Subcutaneous abdominal adipose tissue (tissue), 5 donors: ENCODE data around the gene CCDC18.
A peak's percentile ranks its signal among the peaks of the same experiment; 100 is the strongest.
"Not testable (repeated sequence)": the region's sequence is repeated elsewhere in the genome, so short reads cannot be mapped to it uniquely, and the experiment has no call there.

Experiments
- H3K27ac ChIP-seq: one replicate; pipeline ENCODE4 v1.7.0; 2013; ENCODE audit warnings: low read depth, mild to moderate bottlenecking, inconsistent platforms, low read length, moderate library complexity
- H3K27me3 ChIP-seq, 5 donors: one replicate each; pipeline ENCODE4 v1.7.0; 2013; ENCODE audit warnings: low read length in 5 of 5, inconsistent platforms in 1 of 5; ENCODE audit not compliant: control insufficient read depth in 5 of 5, insufficient read depth in 4 of 5
- H3K36me3 ChIP-seq, 5 donors: one replicate each; pipeline ENCODE4 v1.7.0; 2013; ENCODE audit warnings: low read length in 5 of 5; ENCODE audit not compliant: control insufficient read depth in 5 of 5, insufficient read depth in 5 of 5
- H3K4me1 ChIP-seq, 5 donors: one replicate each; pipeline ENCODE4 v1.7.0; 2013; ENCODE audit warnings: low read length in 5 of 5, mild to moderate bottlenecking in 3 of 5, moderate library complexity in 1 of 5; ENCODE audit not compliant: control insufficient read depth in 5 of 5, insufficient read depth in 5 of 5
- H3K4me3 ChIP-seq, 5 donors: one replicate each; pipeline ENCODE4 v1.7.0; 2013; ENCODE audit warnings: low read length in 5 of 5, low read depth in 1 of 5
- H3K9ac ChIP-seq, 5 donors: one replicate each; pipeline ENCODE4 v1.7.0; 2013; ENCODE audit warnings: low read length in 5 of 5, mild to moderate bottlenecking in 4 of 5, moderate library complexity in 3 of 5
- H3K9me3 ChIP-seq, 5 donors: one replicate each; pipeline ENCODE4 v1.7.0; 2013; ENCODE audit warnings: low read length in 5 of 5; ENCODE audit not compliant: control insufficient read depth in 5 of 5
- donor health status: healthy.
- donor health status: healthy.
- donor health status: healthy.
- donor health status: healthy.
- donor health status: healthy.

Gene CCDC18

DNA sequence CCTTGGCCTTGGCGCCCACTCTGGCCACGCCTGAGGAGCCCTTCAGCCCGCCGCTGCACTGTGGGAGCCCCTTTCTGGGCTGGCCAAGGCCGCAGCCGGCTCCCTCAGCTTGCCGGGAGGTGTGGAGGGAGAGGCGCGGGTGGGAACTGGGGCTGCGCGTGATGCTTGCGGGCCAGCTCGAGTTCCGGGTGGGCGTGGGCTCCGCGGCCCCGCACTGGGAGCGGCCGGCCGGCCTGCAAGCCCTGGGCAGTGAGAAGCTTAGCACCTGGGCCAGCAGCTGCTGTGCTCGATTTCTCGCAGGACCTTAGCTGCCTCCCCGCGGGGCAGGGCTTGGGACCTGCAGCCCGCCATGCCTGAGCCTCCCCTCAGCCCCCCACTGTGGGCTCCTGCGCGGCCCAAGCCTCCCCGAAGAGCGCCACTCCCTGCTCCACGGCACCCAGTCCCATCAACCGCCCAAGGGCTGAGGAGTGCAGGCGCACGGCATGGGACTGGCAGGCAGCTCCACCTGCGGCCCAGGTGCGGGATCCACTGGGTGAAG, 10.3 kb upstream of the CCDC18 start:
- peaks cover 0 to 18% (median 0%) of the 10 kb centered on the region in 5 donors for H3K4me1 ChIP-seq
- H3K27ac ChIP-seq, H3K9me3 ChIP-seq, H3K36me3 ChIP-seq, H3K4me3 ChIP-seq, H3K9ac ChIP-seq, H3K27me3 ChIP-seq: not testable (repeated sequence)

DNA sequence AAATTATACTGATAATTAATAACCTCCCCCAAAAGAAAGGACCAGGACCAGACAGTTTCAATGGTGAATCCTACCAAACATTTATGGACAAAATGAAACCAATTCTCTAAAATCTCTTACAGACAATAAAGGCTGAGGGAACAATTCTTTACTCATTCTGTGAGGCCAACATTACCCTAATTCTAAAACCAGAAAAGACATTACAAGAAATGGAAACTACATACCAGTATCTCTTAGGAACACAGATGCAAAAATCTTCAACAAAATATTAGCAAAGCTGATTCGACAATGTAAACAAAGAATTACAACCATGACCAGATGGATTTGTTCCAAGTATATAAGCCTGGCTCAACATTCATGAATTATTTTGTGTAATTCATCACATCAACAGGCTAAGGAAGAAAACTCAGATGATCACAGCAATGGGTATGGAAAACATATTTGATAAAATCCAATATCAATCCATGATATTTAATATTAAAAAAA, 8.9 kb upstream of the CCDC18 start:
- H3K9me3 ChIP-seq, result peaks cover 0 to 4% (median 0%) of the 10 kb centered on the region in 5 donors
- H3K27ac ChIP-seq, result no peak overlapping the region
- peaks cover 0 to 26% (median 7%) of the 10 kb centered on the region in 5 donors for H3K4me1 ChIP-seq
- H3K27me3 ChIP-seq, result no peaks in the 10 kb centered on the region
- H3K36me3 ChIP-seq, result no peaks in the 10 kb centered on the region
- H3K4me3 ChIP-seq, result no peak overlapping the region
- no peak overlapping the region for H3K9ac ChIP-seq

DNA sequence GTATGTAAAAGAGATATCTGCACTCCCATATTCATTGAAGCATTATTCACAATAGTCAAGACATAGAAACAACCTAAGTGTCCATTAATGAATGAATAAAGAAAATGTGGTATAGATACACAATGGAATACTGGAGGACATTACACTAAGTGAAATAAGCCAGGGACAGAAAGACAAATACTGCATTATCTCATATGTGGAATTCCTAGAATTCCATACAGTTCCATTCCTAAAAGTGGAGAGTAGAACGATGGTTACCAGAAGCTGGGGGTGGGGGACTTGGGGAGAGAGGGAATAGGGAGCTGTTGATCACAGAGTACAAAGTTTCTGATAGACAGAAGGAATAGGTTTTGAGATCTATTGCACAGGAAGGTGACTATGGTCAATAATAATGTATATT, 7.7 kb upstream of the CCDC18 start:
- Histone ChIP-seq H3K9ac (no peak overlapping the region), H3K9me3 (peaks cover 0 to 2% (median 0%) of the 10 kb centered on the region in 5 donors), H3K36me3 (no peaks in the 10 kb centered on the region), H3K27me3 (no peaks in the 10 kb centered on the region), H3K4me3 (no peak overlapping the region), H3K4me1 (peaks cover 0 to 35% (median 14%) of the 10 kb centered on the region in 5 donors), H3K27ac (no peak overlapping the region)

GRCh38 chr1:93174638-93175037, 5.9 kb upstream of the CCDC18 start:
- not testable (repeated sequence) for H3K36me3 ChIP-seq, H3K27me3 ChIP-seq, H3K9me3 ChIP-seq, H3K27ac ChIP-seq, H3K4me3 ChIP-seq, H3K9ac ChIP-seq
- H3K4me1 ChIP-seq, result peaks cover 4 to 46% (median 24%) of the 10 kb centered on the region in 5 donors

- H3K4me1 ChIP-seq, result peaks cover 12 to 45% (median 33%) of the 10 kb centered on the region in 5 donors
- peak overlapping the region; percentile 100 for H3K27ac ChIP-seq
- peak overlapping the region; percentile 74 to 100 (median 96) for H3K4me3 ChIP-seq
- H3K9ac ChIP-seq, result peak overlapping the region; percentile 33 to 100 (median 95)
- peaks cover 0 to 10% (median 0%) of the 10 kb centered on the region in 5 donors for H3K27me3 ChIP-seq
- peaks cover 0 to 2% (median 0%) of the 10 kb centered on the region in 5 donors for H3K9me3 ChIP-seq
- peaks cover 0 to 2% (median 0%) of the 10 kb centered on the region in 5 donors for H3K36me3 ChIP-seq
These were observed 2.5 kb upstream of the CCDC18 start for GRCh38 chr1:93177991-93178390.

DNA sequence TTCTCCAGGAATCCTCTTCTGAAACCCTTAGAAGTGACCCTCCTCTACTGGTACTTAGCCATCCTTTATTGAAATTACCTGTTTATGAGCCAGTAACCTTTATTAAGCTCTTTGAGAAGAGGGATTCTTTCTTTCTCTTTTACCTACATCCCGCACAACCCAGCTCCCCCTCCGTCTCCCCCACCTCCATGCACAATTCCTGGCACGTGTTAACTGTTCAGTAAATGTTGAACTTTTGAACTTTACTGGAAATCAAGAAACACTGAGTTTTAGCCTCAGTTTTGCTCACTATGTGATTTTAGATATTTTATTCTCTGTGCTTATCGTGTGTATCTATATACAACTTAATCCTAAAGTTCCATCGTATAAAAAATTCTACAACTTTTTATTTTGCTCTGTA, 2.1 kb upstream of the CCDC18 start:
- Histone ChIP-seq H3K4me1 (peaks cover 12 to 41% (median 33%) of the 10 kb centered on the region in 5 donors), H3K36me3 (peaks cover 0 to 2% (median 0%) of the 10 kb centered on the region in 5 donors), H3K27me3 (peaks cover 0 to 10% (median 0%) of the 10 kb centered on the region in 5 donors), H3K27ac (peak overlapping the region; percentile 100), H3K9me3 (peaks cover 0 to 2% (median 0%) of the 10 kb centered on the region in 5 donors), H3K4me3 (peak overlapping the region; percentile 74 to 100 (median 96)), H3K9ac (peak overlapping the region; percentile 33 to 100 (median 95))

DNA sequence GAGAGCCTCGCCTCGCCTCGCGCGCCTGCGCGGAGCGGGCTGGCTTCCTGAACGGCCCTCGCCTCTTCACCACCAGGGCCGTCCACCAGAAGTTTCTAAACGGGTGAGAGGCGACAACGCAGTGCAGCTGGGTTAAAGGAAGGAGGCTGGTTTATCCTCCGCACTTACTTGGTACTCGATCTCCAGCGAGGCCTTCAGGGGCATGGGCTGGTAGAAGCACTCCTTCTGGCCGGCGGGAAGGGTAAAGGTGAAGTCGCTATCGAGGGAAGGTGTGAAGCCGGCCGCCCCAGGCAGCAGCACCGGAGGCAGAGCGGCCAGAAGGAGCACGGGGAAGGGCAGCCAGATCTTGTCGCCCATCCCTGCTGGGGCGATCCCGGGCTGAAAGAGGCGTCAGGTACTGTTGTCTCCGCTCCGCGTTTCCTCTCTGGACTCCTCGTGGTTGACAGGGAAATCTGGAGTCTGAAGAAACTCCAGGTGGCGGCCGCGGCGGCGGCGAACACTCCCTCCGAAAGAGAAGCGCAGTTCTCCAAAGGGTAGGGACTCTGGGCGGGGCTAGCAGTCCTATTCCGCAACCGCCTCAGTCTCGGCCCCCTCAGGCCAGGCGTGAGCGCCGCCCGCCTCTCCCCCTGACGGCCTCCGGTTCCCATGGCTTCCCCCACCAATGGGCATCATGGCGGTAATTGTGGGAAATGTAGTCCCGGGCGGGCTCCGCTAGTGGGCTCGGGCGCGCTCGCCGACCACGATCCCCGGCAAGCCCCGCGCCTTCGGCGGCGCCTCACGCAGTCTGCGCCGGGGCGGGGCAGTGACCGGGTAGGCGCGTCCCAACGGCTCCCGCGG, 420 bp upstream of the CCDC18 start, which contains the start of gene TMED5:
TSS of gene TMED5 (minus strand) at position 528 of the 837 bp plus-strand sequence. CDS start at position 357, 171 bp downstream.
- Histone ChIP-seq H3K27ac (peak within 1 kb of the TSS; percentile 100), H3K9ac (peak within 1 kb of the TSS; percentile 95 to 100 (median 100))

GRCh38 chr1:93186667-93187066, 6.1 kb downstream of the CCDC18 start:
- H3K36me3 ChIP-seq, result peaks cover 0 to 3% (median 0%) of the 10 kb centered on the region in 5 donors
- H3K27ac ChIP-seq, result no peak overlapping the region

More for the DNA sequence above, 420 bp upstream of the CCDC18 start, which contains the start of gene TMED5:
- peaks cover 0 to 2% (median 0%) of the 10 kb centered on the region in 5 donors for H3K9me3 ChIP-seq
- H3K4me1 ChIP-seq, result peaks cover 12 to 33% (median 32%) of the 10 kb centered on the region in 5 donors
- H3K4me3 ChIP-seq, result peak within 1 kb of the TSS; percentile 75 to 100 (median 96)
- peaks cover 0 to 10% (median 0%) of the 10 kb centered on the region in 5 donors for H3K27me3 ChIP-seq
- peaks cover 0 to 2% (median 0%) of the 10 kb centered on the region in 5 donors for H3K36me3 ChIP-seq

GRCh38 chr1:93190432-93190831, 9.9 kb downstream of the CCDC18 start:
- no peak overlapping the region for H3K4me3 ChIP-seq
- no peaks in the 10 kb centered on the region for H3K9me3 ChIP-seq
- no peak overlapping the region for H3K9ac ChIP-seq
- H3K27me3 ChIP-seq, result no peaks in the 10 kb centered on the region
- peaks cover 0 to 8% (median 4%) of the 10 kb centered on the region in 5 donors for H3K36me3 ChIP-seq
- H3K4me1 ChIP-seq, result no peaks in the 10 kb centered on the region
- no peak overlapping the region for H3K27ac ChIP-seq

More at GRCh38 chr1:93186667-93187066, 6.1 kb downstream of the CCDC18 start:
- H3K9ac ChIP-seq, result no peak overlapping the region
- no peaks in the 10 kb centered on the region for H3K27me3 ChIP-seq
- H3K9me3 ChIP-seq, result no peaks in the 10 kb centered on the region
- no peaks in the 10 kb centered on the region for H3K4me1 ChIP-seq
- H3K4me3 ChIP-seq, result no peak overlapping the region
